ENCODE results near the gene TBL1X. TPM values are rescaled to one million over a fixed set of nuclear protein-coding genes. Genes with fewer than 3 reads are reported as not detected.

TBL1X gene
- total RNA-seq, 1 experiment from 2014 or later: 17.6 TPM

DNA sequence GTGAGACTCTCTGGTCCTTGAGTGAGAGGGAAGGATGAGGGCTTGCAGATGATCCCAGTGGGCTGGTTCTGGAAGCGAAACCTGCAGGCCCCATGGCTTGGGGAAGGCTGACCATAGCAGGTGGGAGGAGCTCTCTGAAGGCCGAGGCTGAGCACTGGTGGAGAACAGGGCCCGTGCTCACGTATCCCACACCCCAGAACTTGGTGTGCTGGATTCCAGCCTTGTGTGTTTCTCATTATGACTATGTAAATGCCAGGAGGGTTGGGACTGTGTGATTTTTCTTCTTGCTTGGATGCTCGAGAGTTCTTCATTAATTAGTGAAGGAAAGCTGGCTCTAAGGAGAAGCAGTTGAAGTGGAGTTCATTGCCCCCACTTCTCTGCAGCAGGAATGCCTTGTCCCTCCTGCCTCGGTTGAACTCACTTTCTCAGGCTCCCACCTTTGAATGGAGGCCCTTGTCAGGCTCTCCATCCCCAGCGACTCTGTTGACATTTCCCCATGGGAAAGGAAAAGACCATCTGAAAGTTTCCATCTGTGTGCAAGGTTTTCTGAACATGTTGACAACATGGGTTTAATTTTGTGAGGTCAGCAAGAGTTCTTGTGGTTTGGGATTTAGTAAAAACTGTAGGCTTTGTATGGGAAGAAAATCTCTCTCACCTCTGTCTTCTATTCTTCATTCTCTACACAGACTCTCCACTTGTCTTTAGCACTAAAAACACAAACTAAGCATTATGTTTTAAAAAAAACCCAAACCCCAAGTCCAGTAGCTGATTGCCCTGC is 57.7 kb downstream of the TBL1X start:
- Histone ChIP-seq H3K27ac (no peak overlapping the region), H3K27me3 (ENCODE audit: insufficient read depth, low read depth) (no peaks in the 10 kb centered on the region), H3K9me2 (ENCODE audit: insufficient read depth) (no peaks in the 10 kb centered on the region), H3K79me2 (ENCODE audit: low read depth) (no peaks in the 10 kb centered on the region), H3K4me1 (replicated peaks; ENCODE audit: insufficient read depth) (no peaks in the 10 kb centered on the region), H3K36me3 (ENCODE audit: low read depth) (no peaks in the 10 kb centered on the region), H4K20me1 (ENCODE audit: insufficient read depth) (peaks cover 7% of the 10 kb centered on the region; the same call in 1 of the 2 replicates), H3K4me2 (no peak overlapping the region), H3K9me3 (ENCODE audit: insufficient read depth, low read depth) (no peaks in the 10 kb centered on the region), H3F3A (ENCODE audit: insufficient read depth, low read depth) (no peaks in the 10 kb centered on the region), H2AFZ (no peak overlapping the region), H3K4me3 (no peak overlapping the region)
- intact Hi-C loops (cut with micrococcal nuclease; ENCODE audit: unreplicated experiment): no loop called here
- ChIA-PET CTCF (no interaction called here), POLR2A (ENCODE audit: unreplicated experiment) (no interaction called here)
- BruUV-seq (replicated peaks): no TSS peak
- DNase-seq: no peak
- TF ChIP-seq, protein P1, sequence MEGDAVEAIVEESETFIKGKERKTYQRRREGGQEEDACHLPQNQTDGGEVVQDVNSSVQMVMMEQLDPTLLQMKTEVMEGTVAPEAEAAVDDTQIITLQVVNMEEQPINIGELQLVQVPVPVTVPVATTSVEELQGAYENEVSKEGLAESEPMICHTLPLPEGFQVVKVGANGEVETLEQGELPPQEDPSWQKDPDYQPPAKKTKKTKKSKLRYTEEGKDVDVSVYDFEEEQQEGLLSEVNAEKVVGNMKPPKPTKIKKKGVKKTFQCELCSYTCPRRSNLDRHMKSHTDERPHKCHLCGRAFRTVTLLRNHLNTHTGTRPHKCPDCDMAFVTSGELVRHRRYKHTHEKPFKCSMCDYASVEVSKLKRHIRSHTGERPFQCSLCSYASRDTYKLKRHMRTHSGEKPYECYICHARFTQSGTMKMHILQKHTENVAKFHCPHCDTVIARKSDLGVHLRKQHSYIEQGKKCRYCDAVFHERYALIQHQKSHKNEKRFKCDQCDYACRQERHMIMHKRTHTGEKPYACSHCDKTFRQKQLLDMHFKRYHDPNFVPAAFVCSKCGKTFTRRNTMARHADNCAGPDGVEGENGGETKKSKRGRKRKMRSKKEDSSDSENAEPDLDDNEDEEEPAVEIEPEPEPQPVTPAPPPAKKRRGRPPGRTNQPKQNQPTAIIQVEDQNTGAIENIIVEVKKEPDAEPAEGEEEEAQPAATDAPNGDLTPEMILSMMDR (conservative IDR thresholded peaks at IDR 0.05): no peak
- no peak for TF ChIP-seq EZH2 (IDR thresholded peaks at IDR 0.05; ENCODE audit: low read depth)

DNA sequence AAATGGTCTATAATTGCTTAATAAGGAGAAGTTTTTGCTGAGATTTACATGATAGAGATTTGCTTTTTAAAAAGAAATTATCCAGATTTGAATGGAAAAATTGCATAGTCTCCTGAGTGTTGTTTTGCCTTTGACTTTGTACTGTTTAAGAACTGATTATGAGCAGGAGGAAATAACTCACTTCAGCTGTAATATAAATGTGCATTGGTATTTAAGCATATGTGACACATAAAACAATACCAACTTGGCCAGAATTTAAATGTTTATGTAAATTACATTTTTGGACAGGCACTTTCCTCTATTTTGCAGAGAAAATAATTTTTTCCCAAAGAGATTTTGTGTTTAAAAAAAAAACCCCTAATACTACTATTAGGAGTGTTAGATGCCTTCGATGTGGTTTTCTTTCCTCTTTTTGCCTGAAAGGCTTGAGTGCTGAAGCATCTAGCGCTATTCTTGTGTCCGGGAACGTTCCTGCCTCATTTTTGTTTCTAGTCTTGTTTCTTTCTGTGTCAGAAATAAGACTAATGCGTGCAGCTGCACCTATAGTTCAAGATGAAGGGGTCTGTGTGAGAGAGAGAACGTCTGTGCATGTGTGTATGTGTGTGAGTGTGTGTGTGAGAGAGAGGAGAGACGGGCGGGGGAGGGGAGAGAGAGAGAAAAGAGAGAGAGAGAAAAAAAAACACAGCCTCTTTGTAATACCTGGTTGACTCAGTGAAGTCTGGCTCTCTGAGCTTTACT is 60.8 kb downstream of the TBL1X start:
- intact Hi-C loops (cut with micrococcal nuclease; ENCODE audit: unreplicated experiment): no loop called here
- no peaks in the 10 kb centered on the region for H3K27me3 ChIP-seq (ENCODE audit: insufficient read depth, low read depth)
- no peak for DNase-seq
- H3K79me2 ChIP-seq (ENCODE audit: low read depth): no peaks in the 10 kb centered on the region
- no peak for TF ChIP-seq EZH2 (IDR thresholded peaks at IDR 0.05; ENCODE audit: low read depth)
- TF ChIP-seq, protein P1 (conservative IDR thresholded peaks at IDR 0.05): no peak
- no peak overlapping the region for H3K4me3 ChIP-seq
- H3K36me3 ChIP-seq (ENCODE audit: low read depth): no peaks in the 10 kb centered on the region
- no peak overlapping the region for H3K4me2 ChIP-seq
- H3K9me3 ChIP-seq (ENCODE audit: insufficient read depth, low read depth): no peaks in the 10 kb centered on the region
- ChIA-PET CTCF (no interaction called here), POLR2A (ENCODE audit: unreplicated experiment) (no interaction called here)
- H2AFZ ChIP-seq: no peak overlapping the region
- H3F3A ChIP-seq (ENCODE audit: insufficient read depth, low read depth): no peaks in the 10 kb centered on the region
- peaks cover 7% of the 10 kb centered on the region; the same call in 1 of the 2 replicates for H4K20me1 ChIP-seq (ENCODE audit: insufficient read depth)
- H3K9me2 ChIP-seq (ENCODE audit: insufficient read depth): no peaks in the 10 kb centered on the region
- no peaks in the 10 kb centered on the region for H3K4me1 ChIP-seq (replicated peaks; ENCODE audit: insufficient read depth)
- BruUV-seq (replicated peaks): no TSS peak
- no peak overlapping the region for H3K27ac ChIP-seq

DNA sequence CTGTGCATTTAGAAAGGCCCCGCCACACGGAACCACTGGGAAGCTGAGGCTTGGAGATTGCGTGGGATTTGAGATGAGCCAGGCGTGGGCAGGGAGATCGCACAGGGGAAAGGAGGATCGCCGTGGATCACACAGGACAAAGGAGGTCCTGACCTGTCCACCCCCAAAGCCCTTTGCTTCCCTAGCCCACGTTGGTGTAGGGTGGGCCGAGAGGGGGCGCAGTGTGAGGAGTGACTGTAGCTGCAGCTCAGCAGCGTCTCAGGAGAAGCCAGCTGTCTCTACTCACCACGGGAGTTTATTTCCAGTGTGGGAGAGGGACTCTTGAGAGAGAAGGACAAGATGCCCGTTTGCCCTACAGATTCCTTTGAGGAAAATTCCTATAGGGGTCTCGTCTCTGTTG is 62.1 kb downstream of the TBL1X start:
- Histone ChIP-seq H3K9me2 (ENCODE audit: insufficient read depth) (no peaks in the 10 kb centered on the region), H3K27ac (no peak overlapping the region), H2AFZ (no peak overlapping the region), H3K79me2 (ENCODE audit: low read depth) (no peaks in the 10 kb centered on the region), H3K9me3 (ENCODE audit: insufficient read depth, low read depth) (no peaks in the 10 kb centered on the region), H3K4me2 (no peak overlapping the region), H3K27me3 (ENCODE audit: insufficient read depth, low read depth) (no peaks in the 10 kb centered on the region), H3F3A (ENCODE audit: insufficient read depth, low read depth) (no peaks in the 10 kb centered on the region), H3K4me3 (no peak overlapping the region), H4K20me1 (ENCODE audit: insufficient read depth) (peaks cover 7% of the 10 kb centered on the region; the same call in 1 of the 2 replicates), H3K4me1 (replicated peaks; ENCODE audit: insufficient read depth) (no peaks in the 10 kb centered on the region), H3K36me3 (ENCODE audit: low read depth) (no peaks in the 10 kb centered on the region)
- POLR2A ChIA-PET (ENCODE audit: unreplicated experiment): no interaction called here
- DNase-seq: no peak
- CTCF ChIA-PET: no interaction called here
- BruUV-seq (replicated peaks): no TSS peak
- TF ChIP-seq EZH2 (IDR thresholded peaks at IDR 0.05; ENCODE audit: low read depth): no peak
- TF ChIP-seq, protein P1 (conservative IDR thresholded peaks at IDR 0.05): no peak
- intact Hi-C loops (cut with micrococcal nuclease; ENCODE audit: unreplicated experiment): no loop called here

Data from PC-9 (cell line).